Central memory CD8-positive, alpha-beta T cell (primary cell): Measurements from ENCODE around the gene GTF2IRD1.
"Not testable (repeated sequence)": the region's sequence is repeated elsewhere in the genome, so short reads cannot be mapped to it uniquely, and the experiment has no call there.

Experiments used
- ATAC-seq: fragments of 150-1000 bp; cut with Tn5 transposase; replicated peaks from 2 replicates; pipeline ENCODE4 v1.10.0; 2022; ENCODE audit warnings: mild to moderate bottlenecking, moderate FRiP score, moderate number of reproducible peaks; ENCODE audit not compliant: poor library complexity, severe bottlenecking; ENCODE audit errors: extremely low read depth
- DNase-seq, 2 donors: peaks; one replicate each; pipeline ENCODE4 v3.0.0; 2021; ENCODE audit warnings: low spot score in 2 of 2
- H3K27ac Mint-ChIP-seq: one replicate; pipeline ENCODE4 v1.8.0; 2022; ENCODE audit warnings: low read depth, mild to moderate bottlenecking, moderate library complexity, mixed read lengths
- H3K27me3 Mint-ChIP-seq: one replicate; pipeline ENCODE4 v1.8.0; 2022; ENCODE audit warnings: mixed read lengths
- H3K36me3 Mint-ChIP-seq: one replicate; pipeline ENCODE4 v1.8.0; 2022; ENCODE audit warnings: mild to moderate bottlenecking, moderate library complexity, mixed read lengths; ENCODE audit not compliant: insufficient read depth
- H3K4me1 Mint-ChIP-seq: one replicate; pipeline ENCODE4 v1.8.0; 2022; ENCODE audit warnings: mixed read lengths
- H3K4me3 Mint-ChIP-seq: one replicate; pipeline ENCODE4 v1.8.0; 2022; ENCODE audit warnings: mild to moderate bottlenecking, moderate library complexity, mixed read lengths
- H3K9me3 Mint-ChIP-seq: one replicate; pipeline ENCODE4 v1.8.0; 2022; ENCODE audit warnings: mixed read lengths

GTF2IRD1 gene

DNA sequence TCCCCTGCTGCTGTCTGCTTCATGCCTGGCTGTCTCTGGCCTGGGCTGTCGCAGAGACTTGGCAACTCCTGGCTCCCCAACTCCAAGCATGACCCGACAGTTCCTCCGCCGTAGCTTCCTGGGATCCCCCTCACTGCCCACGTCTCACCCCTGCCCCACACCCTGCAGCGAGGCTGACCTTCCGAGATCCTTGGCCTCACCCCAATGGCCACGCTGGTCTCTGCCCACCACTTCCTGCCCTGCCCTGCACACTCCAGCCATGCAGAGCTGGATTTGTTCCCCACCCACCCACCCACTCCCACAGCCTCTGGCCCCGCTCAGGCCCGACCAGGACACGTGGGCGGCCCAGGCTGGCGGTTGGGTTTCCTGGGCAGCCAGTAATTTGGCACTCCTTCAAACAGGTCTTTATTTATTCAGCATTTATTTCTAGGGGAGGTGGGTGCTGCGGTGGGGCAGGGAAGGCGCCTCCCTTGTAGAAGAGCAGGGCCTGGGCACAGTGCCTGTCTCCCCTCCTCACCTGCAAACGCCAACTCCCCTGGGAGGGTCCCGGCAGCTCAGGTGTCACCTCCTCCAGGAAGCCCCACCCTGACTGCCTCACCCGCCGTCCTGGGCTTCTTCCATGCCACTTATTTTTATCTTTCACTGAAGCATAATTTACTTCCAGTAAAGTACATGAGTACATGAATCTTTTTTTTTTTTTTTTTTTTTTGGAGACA lies 25.5 kb downstream of the GTF2IRD1 start:
- ATAC-seq (no peak), DNase-seq (no peak)
- H3K27me3 Mint-ChIP-seq: peaks cover 10% of the 10 kb centered on the region
- no peaks in the 10 kb centered on the region for H3K9me3 Mint-ChIP-seq
- H3K36me3 Mint-ChIP-seq: no peaks in the 10 kb centered on the region
- no peak overlapping the region for H3K4me3 Mint-ChIP-seq
- H3K4me1 Mint-ChIP-seq: no peaks in the 10 kb centered on the region
- H3K27ac Mint-ChIP-seq: peak overlapping the region; percentile 25

DNA sequence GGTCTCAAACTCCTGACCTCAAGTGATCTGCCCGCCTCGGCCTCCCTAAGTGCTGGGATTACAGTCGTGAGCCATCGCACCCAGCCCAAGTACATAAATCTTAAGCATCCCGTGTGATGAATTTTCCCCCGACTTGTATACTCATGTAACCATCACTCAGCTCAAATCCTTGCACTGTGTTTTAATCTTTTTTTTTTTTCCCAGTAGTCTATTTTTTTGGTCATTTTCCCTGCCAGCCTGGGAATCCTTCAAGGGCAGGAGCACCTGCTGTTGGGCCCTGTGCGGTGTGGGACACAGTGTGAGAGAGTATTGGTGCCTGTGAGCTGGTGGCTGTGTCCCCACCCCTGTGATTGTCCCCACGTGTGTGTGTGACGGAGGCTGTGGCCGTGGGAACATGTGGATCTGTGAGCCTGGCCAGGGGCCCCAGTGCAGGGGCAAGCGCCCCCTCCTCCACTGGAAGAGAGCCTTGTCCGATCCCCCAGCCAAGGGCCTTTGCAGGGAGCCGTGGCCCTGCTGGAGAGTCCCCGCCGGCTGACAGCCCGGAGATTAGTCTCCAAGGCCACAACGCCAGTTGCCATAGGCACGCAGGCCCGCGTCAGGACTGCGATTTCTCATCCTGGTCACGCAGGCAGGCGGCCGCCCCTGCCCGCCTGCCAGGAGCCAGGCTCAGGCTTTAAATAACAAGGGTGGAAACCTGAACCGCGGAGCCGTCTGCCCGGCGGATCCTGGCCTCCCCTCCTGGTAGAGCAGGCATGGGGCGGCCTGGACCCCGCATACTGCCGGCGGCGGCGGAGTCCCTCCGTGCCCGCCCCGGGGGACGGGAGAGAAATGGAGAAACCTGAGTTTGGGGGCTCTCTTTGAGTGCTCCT lies 26.5 kb downstream of the GTF2IRD1 start:
- Mint-ChIP-seq H3K4me1 (no peaks in the 10 kb centered on the region), H3K27me3 (peaks cover 10% of the 10 kb centered on the region), H3K4me3 (no peak overlapping the region), H3K36me3 (no peaks in the 10 kb centered on the region), H3K9me3 (no peaks in the 10 kb centered on the region), H3K27ac (no peak overlapping the region)
- no peak for DNase-seq
- no peak for ATAC-seq

DNA sequence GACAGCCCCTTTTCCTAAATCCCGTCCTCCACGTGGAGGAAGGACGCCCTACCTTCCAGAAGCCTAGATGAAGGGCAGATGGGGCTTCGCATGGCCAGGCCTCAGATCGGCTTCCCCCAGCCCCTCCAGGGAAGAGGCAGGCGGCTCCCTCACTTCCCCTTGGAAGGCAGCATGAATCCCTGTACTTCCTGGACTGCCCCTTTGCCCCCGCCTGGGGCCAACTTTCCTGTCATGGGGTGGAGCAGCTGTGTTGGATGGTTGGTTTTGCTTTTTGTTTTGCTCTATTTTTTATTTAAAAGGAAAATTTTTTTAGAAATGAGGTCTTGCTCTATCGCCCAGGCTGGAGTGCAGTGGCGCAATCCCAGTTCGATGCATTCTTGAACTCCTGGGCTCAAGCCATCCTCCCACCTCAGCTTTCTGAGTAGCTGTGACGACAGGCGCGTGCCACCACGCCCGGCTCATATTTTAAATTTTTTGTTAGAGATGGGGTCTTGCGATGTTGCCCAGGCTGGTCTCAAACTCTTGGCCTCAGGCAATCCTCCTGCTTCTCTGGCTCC lies 27.2 kb downstream of the GTF2IRD1 start:
- ATAC-seq: no peak
- Mint-ChIP-seq H3K4me3 (no peak overlapping the region), H3K9me3 (no peaks in the 10 kb centered on the region), H3K36me3 (no peaks in the 10 kb centered on the region), H3K4me1 (no peaks in the 10 kb centered on the region), H3K27ac (no peak overlapping the region), H3K27me3 (peaks cover 10% of the 10 kb centered on the region)
- DNase-seq: no peak

DNA sequence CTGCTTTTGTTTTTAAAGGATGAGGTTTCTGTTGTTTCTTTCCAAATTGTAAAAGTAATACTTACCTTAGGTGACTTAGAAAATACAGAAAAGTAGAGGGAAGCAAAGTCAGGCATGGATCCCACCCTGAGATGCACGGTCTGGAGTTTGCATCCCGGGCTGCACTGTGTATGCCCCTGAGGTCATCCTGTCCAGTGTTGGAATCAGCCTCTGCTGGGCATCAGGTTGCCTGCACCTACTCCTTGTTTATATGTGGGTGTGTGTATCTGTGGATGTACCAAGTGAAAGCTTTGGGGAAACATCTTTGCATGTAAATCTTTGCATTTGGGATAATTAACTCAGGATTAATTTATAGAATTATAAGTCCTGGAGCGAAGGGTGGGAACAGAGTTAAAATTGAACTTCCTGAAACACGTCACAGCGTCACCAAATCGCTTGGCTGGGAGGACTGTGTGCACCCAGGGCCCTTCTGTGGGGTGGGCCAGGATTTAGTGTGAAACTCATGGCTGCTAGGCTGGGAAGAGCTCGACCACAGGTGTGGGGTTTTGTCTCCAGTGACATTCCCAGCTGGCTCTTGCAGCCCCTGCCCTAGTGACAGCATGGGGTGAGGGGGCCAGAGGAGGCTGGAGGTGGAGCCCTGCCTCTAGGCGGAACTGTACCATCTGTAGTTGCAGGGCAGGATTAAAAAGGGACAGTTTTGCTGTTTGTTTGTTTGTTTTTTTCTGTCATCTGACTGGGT lies 27.9 kb downstream of the GTF2IRD1 start:
- no peaks in the 10 kb centered on the region for H3K36me3 Mint-ChIP-seq
- peaks cover 10% of the 10 kb centered on the region for H3K27me3 Mint-ChIP-seq
- H3K4me3 Mint-ChIP-seq: no peak overlapping the region
- H3K9me3 Mint-ChIP-seq: no peaks in the 10 kb centered on the region
- DNase-seq: no peak
- no peaks in the 10 kb centered on the region for H3K4me1 Mint-ChIP-seq
- H3K27ac Mint-ChIP-seq: no peak overlapping the region
- no peak for ATAC-seq

DNA sequence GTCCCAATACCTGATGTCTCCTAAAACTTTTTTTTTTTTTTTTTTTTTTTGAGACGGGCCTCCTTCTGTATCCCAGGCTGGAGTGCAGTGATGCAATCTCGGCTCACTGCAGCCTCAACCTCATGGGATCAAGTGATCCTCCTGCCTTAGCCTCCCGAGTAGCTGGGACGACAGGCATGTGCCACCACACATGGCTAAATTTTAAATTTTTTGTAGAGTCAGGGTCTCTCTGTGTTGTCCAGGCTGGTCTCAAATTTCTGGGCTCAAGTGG lies 28.4 kb downstream of the GTF2IRD1 start:
- Mint-ChIP-seq H3K27me3 (peaks cover 10% of the 10 kb centered on the region), H3K4me3 (no peak overlapping the region)

DNA sequence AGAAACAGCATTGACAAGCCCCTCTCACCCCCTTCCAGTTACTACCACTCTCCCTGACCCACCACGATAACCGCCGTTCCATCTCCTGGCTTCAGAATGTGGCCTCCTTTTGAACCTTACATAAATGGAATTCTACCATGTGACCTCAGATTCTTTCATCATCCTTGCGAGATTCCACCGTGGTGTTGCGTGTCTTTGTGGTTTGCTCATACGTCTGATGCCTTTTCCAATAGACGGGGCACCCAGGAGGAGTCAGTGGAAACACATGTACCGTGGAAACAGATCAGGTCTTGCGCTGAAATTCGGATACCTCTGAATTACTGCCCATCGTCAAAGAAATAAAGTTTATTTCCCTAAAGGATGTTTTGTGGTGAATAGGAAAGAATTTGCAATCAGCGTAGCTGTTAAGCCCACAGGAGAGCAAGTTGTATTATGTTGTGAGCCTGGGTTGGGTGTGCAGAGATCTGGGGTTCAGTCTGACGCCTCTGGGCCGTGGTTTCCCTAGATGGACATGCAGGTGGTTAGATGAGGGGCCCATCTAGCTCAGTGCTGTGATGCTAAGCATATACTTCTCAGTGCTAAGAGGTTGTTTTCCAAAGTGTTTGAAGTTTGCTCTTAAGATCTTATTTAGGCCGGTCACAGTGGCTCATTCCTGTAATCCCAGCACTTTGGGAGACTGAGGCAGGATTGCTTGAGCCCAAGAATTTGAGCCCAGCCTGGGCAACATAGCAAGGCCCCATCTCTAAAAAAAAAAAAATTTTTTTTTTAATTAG lies 29.1 kb downstream of the GTF2IRD1 start:
- H3K36me3 Mint-ChIP-seq: no peaks in the 10 kb centered on the region
- H3K4me1 Mint-ChIP-seq: no peaks in the 10 kb centered on the region
- no peak for DNase-seq
- no peak overlapping the region for H3K27ac Mint-ChIP-seq
- H3K4me3 Mint-ChIP-seq: no peak overlapping the region
- H3K27me3 Mint-ChIP-seq: peaks cover 10% of the 10 kb centered on the region
- no peak for ATAC-seq
- H3K9me3 Mint-ChIP-seq: no peaks in the 10 kb centered on the region

More for the DNA sequence above, 28.4 kb downstream of the GTF2IRD1 start:
- DNase-seq (no peak), ATAC-seq (no peak)
- Mint-ChIP-seq H3K4me1 (no peaks in the 10 kb centered on the region), H3K9me3 (no peaks in the 10 kb centered on the region), H3K36me3 (no peaks in the 10 kb centered on the region), H3K27ac (no peak overlapping the region)

DNA sequence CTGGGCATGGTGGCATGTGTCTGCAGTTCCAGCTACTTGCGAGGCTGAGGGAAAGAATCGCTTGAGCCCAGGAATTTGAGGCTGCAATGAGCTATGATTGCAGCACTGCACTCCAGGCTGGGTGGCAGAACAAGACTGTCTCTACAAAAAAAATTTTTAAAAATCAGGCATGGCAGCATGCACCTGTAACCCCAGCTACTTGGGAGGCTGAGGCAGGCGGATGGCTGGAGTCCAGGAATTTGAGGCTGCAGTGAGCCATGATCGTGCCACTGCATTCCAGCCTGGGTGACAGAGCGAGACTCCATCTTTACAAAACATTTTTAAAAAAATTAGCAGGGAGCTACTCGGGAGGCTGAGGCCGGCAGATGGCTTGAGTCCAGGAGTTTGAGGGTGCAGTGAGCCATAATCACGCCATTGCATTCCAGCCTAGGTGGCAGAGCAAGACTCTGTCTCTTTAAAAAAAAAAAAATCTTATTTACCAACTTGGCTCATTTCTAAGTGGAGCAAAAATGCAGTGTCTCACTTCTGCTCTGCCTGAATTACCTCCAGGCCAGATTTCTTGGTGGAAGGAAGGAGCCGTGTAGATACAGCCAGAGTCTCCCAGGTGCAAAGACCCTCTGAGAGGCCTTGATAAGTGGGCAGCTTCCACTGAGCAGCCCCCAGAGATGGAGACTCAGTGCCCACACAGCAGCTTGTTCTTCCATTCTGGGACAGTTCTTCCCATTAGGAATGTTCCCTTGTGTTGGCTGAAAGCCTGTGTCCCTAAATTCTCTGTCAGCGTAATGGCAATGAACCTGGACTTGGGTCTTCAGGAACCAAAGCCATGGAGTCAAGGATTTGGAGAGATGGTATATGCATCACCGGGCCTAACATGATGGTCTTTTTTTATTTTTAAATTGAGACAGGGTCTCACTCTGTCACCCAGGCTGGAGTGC lies 30.0 kb downstream of the GTF2IRD1 start:
- Mint-ChIP-seq H3K4me1 (no peaks in the 10 kb centered on the region), H3K27ac (no peak overlapping the region), H3K9me3 (no peaks in the 10 kb centered on the region), H3K36me3 (no peaks in the 10 kb centered on the region), H3K27me3 (peaks cover 17% of the 10 kb centered on the region), H3K4me3 (no peak overlapping the region)
- ATAC-seq (no peak), DNase-seq (no peak)

DNA sequence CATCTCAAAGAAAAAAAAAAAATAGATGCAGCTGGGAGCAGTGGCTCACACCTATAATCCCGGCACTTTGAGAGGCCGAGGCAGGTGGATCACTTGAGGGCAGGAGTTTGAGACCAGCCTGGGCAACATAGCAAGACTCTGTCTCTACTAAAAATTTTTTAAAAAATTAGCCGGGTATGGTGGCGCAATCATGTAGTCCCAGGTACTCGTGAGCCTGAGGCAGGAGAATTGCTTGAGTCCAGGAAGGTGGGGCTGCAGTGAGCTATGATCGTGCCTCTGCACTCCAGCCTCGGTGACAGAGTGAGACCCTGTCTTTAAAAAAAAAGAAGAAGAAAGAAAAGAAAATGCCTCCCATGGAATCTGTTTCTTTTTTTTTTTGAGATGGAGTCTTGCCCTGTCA lies 31.9 kb downstream of the GTF2IRD1 start:
- no peak overlapping the region for H3K4me3 Mint-ChIP-seq
- ATAC-seq: no peak
- no peaks in the 10 kb centered on the region for H3K4me1 Mint-ChIP-seq
- H3K27ac Mint-ChIP-seq: no peak overlapping the region
- H3K9me3 Mint-ChIP-seq: no peaks in the 10 kb centered on the region
- peaks cover 11% of the 10 kb centered on the region for H3K27me3 Mint-ChIP-seq
- DNase-seq: no peak
- H3K36me3 Mint-ChIP-seq: no peaks in the 10 kb centered on the region

DNA sequence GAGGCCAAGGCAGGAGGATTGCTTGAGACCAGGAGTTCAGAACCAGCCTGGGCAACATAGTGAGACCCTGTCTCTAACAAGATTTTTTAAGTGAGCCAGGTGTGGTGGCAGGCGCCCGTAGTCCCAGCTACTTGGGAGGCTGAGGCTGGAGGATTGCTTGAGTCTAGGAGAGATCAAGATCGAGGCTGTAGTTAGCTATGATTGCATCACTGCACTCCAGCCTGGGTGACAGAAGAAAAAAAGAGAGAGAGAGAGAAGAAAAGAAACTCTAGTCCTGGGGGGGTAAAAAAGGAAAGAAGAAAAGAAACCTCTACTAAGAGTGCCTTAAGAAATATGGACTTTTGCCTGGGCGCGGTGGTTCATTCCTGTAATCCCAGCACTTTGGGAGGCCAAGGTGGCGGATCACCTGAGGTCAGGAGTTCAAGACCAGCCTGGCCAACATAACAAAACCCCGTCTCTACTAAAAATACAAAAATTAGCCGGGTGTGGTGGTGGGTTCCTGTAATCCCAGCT lies 34.9 kb downstream of the GTF2IRD1 start:
- DNase-seq, H3K27ac Mint-ChIP-seq, H3K4me1 Mint-ChIP-seq, ATAC-seq, H3K4me3 Mint-ChIP-seq, H3K36me3 Mint-ChIP-seq, H3K9me3 Mint-ChIP-seq: not testable (repeated sequence)
- H3K27me3 Mint-ChIP-seq: peaks cover 29% of the 10 kb centered on the region

DNA sequence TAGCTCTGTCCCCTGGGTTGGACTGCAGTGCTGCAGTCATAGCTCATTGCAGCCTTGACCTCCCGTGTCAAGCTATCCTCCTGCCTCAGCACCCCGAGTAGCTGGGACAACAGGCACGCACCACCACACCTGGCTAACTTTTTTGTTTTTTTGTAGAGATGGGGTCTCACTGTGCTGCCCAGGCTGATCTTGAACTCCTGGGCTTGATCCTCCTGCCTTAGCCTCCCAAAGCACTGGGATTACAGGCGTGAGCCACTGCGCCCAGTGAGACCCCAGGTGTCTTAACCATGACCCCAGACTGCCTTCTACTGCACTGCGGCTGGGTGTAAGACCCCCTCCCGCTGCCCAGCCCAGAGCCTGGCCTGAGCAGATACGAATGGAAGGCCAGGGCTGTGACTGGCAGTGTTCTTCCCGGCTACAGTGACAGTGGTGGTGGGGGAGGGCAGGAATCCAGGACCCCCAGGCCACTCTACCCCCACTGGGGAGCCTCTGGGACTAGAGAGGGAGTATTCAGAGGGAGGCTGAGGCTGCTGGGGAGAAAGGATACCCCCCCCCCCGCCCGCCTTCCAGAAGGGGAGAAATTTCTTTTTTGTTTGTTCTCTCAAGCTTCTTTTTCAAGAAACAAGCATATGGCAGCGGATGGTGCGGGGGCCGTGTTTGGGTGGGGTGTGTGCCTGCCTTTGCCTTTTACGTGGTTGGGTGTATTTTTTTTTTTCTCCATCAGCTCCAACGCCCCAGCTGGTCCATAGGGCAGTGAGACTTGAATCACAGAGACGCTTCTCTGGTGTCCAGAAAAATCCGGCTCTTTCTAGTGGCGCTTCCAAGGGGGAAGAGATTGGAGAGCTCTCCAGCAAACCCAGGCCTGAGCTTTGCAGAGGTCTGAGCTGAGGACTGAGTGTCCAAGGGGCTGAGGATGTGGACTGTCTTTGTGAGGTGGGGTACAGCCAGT lies 36.6 kb downstream of the GTF2IRD1 start:
- DNase-seq: no peak
- no peaks in the 10 kb centered on the region for H3K36me3 Mint-ChIP-seq

More for the DNA sequence above, 36.6 kb downstream of the GTF2IRD1 start:
- Mint-ChIP-seq H3K4me3 (no peak overlapping the region), H3K27me3 (peaks cover 37% of the 10 kb centered on the region), H3K4me1 (no peaks in the 10 kb centered on the region), H3K27ac (no peak overlapping the region), H3K9me3 (peaks cover 6% of the 10 kb centered on the region)
- no peak for ATAC-seq
